Measurements from ENCODE around the gene SUCO.
A peak's percentile ranks its signal among the peaks of the same experiment; 100 is the strongest.
"Not testable (repeated sequence)": the region's sequence is repeated elsewhere in the genome, so short reads cannot be mapped to it uniquely, and the experiment has no call there.

The SUCO gene

DNA sequence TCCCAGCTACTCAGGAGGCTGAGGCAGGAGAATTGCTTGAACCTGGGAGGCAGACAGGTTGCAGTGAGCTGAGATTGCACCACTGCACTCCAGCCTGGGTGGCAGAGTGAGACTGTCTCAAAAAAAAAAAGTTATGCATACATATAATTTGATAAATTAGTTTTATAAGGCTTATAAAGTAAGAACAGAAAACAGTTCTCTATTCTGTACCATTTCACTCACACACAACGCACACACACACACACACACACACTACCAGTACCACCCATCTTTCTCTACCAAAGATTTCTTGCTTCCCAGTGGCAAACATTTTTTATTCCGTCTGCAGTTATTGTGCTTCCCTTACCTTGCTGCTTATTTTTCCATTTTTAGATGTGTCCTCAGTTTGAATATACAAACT, 79.5 kb downstream of the SUCO start:
- DNase-seq: no peak

DNA sequence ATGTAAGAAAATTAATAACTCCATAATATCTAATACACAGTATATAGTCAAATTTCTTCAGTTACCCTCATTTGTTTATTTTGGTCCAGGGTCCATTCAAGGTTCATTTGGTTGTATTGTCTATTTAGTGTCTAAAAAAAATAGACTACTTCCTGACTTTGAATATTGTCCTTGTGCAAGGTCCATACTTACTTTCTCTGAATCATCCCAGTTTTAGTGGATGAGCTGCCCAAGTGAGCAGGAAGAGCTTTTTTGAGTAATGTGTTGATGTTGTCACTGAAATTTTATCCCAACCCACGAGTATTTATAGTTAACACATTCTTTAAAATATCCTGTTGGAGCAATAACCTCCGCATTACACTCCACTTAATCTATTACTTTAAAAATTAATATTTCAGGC, 80.3 kb downstream of the SUCO start:
- DNase-seq: no peak

DNA sequence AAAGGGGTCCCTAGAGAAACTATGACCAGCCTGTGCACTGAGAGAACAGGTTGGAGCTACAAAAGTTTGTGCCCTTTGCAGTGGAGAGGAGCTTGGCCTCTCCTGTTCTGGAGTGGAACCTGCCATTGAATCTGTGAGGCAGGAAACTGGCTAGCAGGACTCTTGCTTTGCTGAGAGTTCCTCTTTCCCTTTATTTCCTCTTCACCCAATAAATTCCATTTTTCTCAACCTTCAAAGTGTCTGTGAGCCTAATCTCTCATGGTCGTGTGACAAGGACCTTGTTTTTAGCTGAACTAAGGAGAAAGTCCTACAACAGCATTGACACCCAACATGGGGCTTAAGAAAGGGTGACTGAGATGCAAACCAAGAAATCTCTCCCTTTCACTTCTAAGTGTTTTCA, 83.2 kb downstream of the SUCO start:
- no peak for DNase-seq

DNA sequence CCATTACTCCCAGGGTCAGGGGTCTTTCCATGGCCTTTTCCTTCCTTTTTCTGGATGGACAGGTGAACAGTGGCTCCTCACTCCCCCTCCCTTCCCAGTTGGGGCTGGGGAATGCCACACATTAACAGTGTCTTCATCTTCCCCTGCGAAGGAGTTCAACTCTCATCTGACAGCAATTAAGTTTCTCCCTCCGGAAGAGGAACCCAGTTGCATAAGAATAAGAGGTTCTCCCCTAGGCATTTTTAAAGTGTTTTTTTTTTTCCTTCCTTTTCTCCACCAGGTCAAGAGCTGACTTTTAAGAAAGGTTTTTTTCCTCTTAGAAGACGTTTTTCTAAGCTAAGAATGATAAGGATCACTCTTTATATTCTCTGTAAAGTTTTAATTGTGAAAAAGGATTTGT, 83.7 kb downstream of the SUCO start:
- DNase-seq: no peak

DNA sequence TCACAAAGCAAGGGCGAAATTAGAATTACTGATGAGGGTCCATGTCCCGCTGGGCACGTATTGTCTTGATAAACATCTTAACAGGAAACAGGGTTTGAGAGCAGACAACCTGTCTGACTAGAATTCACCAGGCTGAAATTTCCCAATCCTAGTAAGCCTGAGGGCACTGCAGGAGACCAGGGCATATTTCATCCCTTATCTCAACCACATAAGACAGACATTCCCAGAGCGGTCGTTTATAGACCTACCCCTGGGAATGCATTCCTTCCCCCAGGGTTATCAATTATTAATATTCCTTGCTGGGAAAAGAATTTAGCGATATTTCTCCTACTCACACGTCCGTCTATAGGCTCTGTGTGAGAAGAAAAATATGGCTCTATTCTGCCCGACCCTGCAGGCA, 87.7 kb downstream of the SUCO start:
- not testable (repeated sequence) for DNase-seq

DNA sequence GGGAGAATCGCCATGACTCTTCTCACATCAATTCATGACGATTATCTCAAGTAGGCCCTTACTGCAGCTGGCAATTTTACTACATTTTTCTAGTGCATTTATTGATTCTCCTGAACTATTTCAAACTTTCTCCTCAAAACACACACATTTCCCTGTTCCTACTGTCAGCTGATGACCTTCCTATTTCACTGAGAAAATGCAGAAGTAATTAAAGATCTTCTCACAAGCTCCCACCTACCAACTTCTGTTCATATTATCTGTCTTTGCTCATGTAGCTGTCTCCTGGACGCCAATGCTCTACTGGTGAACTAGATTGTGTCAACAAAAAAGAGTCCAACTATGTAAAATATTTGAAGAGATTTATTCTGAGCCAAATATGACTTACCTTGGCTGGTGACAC, 89.6 kb downstream of the SUCO start:
- DNase-seq: no peak

DNA sequence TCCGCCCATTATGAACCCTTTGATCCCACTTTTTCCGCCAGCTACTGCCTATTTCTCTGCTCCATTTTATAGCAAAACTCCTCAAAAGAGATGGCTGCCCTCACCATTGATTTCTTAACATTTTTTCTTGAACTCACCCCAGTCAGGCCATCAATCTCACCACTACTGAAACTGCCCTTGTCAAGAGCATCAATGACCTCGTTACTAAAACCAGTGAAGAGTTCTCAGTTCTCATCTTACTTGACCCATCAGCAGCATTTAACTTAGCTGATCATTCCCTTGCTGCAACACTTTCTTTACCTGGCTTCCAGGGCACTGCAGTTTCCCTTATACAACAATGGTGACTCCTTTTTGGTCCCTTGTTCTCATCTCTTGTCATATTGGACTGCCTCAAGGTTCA, 90.8 kb downstream of the SUCO start:
- no peak for DNase-seq

DNA sequence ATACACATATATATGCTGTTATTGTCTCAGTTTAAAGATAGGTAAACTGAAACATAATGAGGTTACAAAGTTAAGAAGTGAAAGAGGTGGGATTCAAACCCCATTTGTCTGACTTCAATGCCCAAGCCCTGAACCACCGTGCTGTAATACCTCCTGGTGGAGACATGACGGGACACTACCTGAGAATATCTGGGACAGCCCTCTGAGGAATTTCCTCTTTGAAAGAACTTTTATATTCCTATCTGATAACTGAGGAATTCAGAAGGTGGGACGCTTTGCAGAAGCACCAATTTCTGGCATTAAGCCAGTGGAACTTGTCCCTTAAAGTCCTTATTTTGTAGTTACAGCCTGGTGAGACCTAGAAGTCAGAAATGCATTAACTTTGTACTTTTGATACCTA, 93.9 kb downstream of the SUCO start:
- no peak for DNase-seq

DNA sequence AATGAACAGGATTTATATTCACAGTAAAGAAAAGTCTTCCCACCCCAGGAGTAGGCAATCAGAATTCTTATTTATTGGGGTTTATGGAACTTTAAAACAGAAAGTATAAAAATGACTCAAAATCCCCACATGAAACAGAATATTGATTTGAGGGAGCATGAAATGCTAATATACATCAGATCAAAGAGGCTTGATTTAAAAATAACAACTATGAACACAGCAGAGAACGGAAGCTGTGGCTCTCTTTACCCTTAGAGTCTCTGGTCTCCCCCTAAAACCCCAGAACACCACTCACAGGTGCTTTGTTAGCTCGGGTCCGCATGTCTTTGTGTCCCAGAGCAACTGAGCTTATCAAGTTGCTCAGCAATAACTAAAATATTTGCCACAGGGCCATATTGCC, 94.8 kb downstream of the SUCO start:
- DNase-seq: no peak

DNA sequence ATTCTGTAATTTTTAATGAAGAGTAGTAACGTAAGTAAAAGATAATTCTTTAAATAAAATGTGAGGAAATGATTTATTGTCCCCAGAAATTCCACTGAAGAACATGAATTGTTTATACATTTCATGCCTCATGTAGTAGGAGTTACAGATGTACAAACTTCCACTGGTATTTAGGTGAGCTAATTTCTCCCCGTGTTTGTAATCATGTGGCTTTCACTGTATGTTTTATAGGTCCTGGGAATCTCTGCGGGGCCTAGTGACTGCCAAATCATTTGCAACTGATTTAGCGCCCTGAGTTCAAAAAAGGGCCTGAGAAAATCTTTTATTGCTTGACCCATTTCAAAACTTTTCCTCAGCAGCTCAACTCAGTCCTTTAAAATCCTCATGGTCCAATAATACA, 95.5 kb downstream of the SUCO start:
- DNase-seq: no peak

DNA sequence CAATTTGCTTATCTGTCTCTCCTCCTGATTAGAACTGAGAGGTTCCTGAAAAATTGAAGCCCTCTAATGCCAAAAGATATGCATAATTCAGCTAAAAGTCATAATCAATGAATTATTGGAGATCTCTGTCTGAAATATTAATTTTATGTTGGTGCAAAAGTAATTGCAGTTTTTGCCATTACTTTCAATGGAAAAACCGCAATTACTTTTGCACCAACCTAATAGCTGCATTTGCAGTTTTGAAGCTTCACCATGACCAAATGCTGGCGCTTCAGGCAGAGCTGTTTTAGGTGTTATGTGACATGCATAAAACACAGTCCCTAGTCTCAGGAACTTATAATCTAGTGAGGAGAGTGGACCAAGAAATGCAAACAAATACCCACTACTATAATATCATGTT, 96.2 kb downstream of the SUCO start:
- DNase-seq: no peak

DNA sequence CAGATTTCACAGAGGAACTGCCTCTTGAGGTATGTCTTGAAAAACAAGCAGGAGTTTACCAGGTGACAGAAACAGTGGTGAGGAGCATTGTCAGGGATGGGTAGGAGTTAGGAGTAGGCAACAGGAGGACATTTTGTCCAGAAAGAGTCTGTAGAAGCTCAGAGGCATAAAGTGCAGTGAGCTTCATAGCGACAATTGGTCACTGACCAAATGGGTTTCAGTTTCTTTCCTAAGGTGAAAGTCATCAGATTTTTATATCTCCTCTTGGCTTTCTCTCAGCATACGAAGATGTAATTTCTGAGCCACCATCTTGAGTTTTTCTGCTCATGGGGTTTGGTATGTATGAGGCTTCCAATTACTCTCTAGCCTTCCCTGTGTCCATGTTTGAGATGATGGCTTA, 96.7 kb downstream of the SUCO start:
- no peak for DNase-seq

DNA sequence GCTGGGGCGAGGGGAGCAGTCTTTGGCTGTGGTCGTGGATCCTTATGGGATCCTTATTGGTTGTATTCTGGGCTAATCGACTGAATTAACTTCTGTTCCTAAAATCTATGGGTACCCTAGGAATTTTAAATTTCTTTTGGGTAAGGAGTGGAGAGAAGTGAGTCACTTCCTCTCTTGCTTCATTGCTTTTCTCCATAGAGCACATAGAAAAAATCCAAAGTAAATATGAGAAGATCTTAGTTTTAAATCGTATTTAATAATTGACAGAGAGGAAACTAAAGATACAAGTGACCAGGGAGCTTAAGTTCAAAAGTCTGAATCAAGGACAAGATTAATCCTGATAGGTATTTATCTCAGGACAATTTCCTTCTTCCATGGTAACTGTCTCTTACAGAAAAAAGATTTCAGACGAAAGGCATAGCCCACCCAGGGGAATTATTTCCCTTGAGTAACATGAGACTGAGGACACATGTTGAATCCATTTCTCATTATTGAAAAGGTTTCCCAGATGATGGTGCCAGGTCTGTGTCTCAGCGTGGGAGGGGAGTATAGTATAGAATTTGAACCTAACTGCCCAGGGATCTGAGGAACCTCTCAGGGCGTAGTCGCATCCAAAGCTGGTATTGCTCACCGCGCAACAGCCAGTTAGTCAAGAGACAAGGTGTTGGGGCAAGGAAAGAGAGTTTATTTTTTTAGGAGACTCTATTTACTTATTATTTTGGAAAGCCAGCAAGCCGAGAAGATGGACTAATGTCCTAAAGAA, 97.3 kb downstream of the SUCO start:
- no peak for DNase-seq

DNA sequence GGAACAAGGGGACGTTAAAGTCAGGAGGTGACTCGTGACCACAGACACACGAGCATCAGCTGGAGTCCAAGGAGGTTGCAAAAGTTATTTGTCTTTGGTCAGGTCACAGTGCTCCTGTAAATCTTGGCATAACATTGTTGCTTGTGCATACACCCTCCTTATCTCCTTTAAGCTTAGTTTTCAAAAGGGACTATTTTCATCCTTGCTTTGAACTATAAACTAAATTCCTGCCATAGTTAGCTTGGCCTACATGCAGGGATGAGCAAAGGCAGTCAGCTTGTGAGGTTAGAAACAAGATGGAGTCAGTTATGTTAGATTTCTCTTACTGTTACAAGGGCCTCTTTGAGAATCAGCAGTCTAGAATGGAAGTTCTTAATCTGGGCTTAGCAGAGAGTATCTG, 97.9 kb downstream of the SUCO start:
- no peak for DNase-seq

DNA sequence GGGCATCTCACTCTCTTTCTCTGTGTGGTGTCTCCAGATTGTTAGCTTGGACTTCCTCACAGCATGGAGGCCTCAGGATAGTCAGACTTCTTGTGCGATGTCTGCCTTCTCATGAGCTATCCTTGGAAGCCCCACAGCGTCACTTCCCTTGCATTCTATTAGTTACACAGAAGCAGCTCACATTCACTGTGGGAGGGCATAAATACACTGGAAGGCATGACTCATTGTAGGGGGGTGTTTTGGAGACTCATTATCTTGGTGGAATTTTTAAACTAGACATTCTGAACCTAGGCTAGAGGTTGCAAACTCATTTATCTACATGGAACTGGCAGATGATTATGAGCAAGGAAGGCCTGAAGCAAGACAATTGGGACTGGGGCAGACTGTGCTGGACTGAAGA, 104.6 kb downstream of the SUCO start:
- DNase-seq: no peak

DNA sequence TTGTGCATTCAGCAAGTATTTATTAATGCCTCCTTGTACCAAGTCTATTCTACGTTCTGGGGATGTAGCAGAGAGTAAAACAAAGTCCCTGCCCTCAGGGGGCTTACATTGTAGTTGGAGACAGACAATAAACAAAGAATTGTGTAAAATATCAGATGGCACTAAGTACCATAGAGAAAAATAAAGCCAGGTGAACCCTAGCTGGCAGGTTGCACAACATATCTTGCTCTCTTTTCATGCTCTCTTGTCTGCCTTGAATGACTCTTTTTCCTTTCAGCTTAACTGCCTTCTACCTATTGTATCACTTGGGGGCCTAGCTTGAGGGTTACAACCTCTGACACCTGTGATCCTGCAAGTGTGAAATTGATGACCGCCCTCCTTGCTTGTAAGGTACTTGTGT, 105.3 kb downstream of the SUCO start:
- no peak for DNase-seq

DNA sequence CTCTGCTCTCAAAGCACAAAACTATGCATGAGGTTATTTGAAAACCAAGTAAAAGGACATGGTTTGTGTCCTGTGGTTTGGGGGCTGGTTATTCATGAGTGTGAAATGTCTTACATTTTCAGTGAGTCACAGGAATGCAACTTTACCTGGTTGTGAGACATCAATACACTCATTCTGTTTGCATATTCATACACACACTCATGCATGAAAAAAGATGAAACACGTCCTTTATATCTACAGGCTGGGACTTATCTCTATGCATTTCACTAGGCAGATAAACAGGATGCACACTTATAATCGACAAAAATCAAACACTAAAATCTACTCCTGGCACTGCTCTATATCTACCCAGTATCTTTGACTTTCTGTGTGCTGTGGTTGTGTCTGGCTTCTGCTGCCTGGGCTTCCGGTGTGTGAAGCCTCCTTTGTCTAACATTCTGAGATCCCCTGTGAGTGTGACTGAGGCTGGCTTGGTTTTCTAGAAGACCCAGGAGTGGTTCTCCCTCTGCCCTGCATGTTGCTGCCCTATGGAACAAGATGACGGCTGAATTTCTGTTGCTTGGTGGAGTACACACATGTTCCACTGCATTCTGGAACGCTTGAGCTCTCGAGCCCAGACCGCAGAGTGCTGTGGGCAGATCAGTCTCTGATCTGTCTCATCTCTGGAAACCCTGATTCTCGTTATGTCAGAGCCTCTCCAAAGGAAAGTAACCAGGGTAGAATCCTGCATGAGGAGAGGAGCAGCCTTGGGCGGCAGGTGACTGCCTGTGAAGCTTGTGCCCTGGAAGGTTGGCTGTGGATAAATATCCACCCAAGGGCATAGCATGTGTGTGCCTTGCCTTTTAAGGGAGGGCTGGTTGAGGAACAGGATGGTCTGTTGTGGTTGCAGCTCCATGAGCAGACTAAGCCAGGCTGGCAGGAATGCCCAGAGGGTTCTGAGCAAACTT, 106.2 kb downstream of the SUCO start:
- peak; percentile 11 to 88 (median 43) for DNase-seq

DNA sequence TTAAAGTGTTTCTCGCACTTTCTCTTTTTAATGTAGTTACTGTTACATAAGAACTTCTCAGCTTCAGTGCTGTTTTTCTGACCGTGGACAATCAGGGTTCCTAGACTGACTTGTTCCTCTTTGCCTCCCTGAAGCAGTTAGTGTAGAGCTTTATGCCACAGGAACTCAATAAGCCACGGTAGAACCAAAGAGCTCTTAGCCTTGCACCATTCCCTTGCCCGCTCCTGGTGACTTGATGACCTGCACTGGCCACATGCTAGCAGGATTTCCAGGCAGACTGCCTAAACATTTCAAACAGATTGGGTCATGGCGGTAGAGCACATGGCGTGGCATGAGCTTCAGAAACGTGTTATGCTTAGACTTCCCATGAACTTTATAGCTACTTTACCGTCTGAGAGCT, 107.2 kb downstream of the SUCO start:
- DNase-seq: no peak

DNA sequence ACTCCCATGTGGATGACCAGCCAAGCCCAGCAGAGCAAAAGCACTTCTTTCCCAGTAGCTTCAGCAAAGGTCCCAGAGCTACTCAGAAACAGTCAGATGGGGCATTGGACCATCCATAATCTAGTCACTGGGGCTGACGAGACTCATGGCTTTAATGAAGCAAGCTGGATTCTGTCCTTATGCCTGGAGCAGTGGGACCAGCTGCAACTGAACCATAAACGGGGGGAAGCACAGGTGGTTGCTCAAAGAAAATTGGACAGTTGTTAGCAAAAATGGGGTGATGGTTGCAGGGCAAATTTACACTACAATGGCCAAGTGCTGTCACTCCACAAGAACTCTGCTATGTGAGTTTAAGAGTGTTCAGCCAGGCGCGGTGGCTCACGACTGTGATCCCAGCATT, 108.5 kb downstream of the SUCO start:
- DNase-seq: no peak

DNA sequence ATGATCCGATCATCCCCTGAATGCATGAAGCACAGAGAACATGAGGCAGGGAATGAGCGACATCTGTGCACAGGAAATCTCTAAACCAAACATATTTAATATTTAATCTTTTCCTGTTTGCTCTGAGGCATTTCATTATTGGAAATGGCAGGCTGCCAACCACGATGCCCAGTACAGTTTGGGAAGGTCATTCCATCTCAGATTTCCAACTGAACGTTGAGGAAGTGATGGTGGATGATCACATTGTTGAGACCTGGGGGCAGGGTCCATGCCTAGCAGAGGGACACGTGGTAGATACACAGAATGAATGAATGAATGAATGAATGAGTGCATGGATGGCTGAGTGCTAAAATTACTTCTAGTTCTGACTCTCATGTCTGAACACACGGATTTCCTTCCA, 110.0 kb downstream of the SUCO start:
- DNase-seq: no peak

DNA sequence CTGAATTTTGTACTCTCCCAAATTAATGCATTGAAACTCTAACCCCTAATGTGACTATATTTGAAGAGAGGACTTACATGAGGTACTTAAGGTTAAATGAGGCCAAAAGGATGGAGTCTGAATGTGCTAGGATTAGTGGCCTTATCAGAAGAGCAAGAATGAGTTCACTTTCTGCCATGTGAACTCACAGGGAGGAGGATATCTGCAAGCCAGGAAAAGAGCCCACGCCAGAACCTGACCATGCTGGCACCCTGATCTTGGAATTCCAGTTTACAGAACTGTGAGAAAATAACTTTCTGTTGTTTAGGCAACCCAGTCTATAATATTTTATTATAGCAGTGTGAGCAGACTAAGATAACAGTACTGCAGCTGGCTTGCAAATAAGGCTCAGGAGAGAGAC, 113.7 kb downstream of the SUCO start:
- no peak for DNase-seq

DNA sequence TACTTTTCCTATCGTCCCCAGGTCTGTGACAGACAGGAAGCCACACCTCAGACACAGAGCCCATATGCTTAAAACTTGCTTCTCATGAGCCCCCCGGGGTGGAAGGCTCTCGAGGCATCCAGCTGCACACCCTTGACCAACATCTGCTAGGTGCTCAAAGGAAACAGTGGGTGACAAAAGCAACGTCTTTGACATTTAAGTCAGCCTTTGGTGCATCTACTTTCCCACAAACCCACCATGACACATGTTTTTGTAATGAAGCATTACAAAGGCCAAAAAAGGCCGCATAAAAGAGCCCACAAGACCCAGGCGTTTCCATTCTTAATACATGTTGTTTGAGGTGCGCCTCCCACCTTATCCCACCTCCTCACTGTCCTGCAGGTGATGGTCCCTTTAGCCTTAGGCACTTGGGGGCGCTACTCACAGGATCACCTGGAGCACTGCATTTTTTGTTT, 114.2 kb downstream of the SUCO start:
- no peak for DNase-seq

DNA sequence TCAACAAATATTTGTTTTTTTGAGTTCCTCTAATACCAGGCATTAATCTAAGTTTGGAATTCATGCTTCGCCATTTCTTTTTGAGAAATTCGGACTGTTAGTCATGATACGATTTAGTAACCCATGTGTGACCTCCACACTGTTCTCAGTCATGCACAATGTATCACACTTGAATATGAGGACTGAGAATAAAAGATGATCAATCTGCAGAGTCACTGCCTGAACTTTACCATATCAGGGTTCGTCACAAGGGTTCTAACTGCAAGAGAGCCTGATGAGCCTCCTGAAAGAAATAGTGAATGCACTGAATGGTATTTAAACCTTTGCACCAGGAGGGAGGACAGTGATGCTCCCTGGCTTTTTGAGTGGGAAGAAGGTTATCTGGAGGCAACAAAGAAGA, 115.0 kb downstream of the SUCO start:
- no peak for DNase-seq

Measured in T-helper 1 cell (primary cell).